Lower lobe of right lung (tissue), 2 donors: Measurements from ENCODE around the gene S100A4. TPM values are rescaled to one million over a fixed set of nuclear protein-coding genes. Genes with fewer than 3 reads are reported as not detected.

ENCODE experiments used
- ATAC-seq, 2 donors: fragments of 200-7000 bp; cut with Tn5 transposase; one replicate each; pipeline ENCODE4 v1.9.1; 2020 to 2022; ENCODE audit warnings: mild to moderate bottlenecking in 2 of 2, moderate library complexity in 2 of 2
- DNase-seq: peaks from one replicate; pipeline ENCODE4 v3.0.0-alpha.2; 2020
- H3K27ac ChIP-seq: fragments of 200-600 bp; one replicate; pipeline ENCODE4 v1.8.0; 2022
- H3K27me3 ChIP-seq: fragments of 200-600 bp; one replicate; pipeline ENCODE4 v1.8.0; 2022; ENCODE audit warnings: low read depth
- H3K36me3 ChIP-seq: fragments of 200-600 bp; one replicate; pipeline ENCODE4 v1.8.0; 2022; ENCODE audit warnings: mild to moderate bottlenecking
- H3K4me1 ChIP-seq: fragments of 200-600 bp; one replicate; pipeline ENCODE4 v1.8.0; 2022
- H3K4me3 ChIP-seq: fragments of 200-600 bp; one replicate; pipeline ENCODE4 v1.8.0; 2022; ENCODE audit warnings: mild to moderate bottlenecking
- H3K9me3 ChIP-seq: fragments of 200-600 bp; one replicate; pipeline ENCODE4 v1.8.0; 2022
- intact Hi-C: fragments of 100-400 bp; cut with DNase I; formaldehyde crosslinking; loops from one replicate; pipeline ENCODE4 v1.11.0; 2022
- total RNA-seq: library from RNA; stranded (reverse); fragmentation: NEBNext Ultra II Directional; extraction: Animal tissue kit (Norgen Biotek cat#: 25700); gene quantifications from one replicate; pipeline ENCODE4 v1.2.1, GENCODE V29; 2021
- TF ChIP-seq, protein P1 (sequence below): fragments of 200-600 bp; IDR thresholded peaks from one replicate; pipeline ENCODE4 v1.8.0; 2022; ENCODE audit warnings: antibody characterized with exemption, mild to moderate bottlenecking
- donor health status: DM: no; HTN: yes; CAD: no; lungs with severe emphysema.

S100A4 gene
- total RNA-seq, 1 donor from 2014 or later = 600 TPM

DNA sequence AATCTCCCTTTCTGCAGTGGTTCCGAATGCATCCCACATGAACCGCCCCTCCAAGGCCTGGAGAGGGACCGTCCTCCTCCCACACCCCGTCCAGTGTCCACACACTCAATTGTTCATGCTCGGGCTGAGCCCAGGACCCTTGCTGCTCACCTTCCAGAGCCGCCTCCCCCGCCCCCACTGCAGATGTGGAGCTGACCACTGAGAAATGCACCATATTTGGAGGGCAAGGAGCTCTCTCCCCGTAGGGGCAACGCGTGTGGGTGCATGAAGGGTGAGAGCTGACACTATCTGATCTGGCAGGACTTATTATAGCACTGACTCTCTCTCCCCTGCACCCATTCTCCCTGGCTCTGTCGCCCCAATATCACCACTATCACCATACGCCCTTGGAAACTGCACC is 7.5 kb upstream of the S100A4 start:
- Histone ChIP-seq H3K27ac (peak overlapping the region; percentile 47), H3K9me3 (no peaks in the 10 kb centered on the region), H3K36me3 (no peaks in the 10 kb centered on the region), H3K4me1 (peaks cover 49% of the 10 kb centered on the region), H3K27me3 (no peaks in the 10 kb centered on the region), H3K4me3 (no peak overlapping the region)
- no peak for ATAC-seq
- peak; percentile 30 for DNase-seq
- intact Hi-C loops = no loop called here
- TF ChIP-seq, protein P1, sequence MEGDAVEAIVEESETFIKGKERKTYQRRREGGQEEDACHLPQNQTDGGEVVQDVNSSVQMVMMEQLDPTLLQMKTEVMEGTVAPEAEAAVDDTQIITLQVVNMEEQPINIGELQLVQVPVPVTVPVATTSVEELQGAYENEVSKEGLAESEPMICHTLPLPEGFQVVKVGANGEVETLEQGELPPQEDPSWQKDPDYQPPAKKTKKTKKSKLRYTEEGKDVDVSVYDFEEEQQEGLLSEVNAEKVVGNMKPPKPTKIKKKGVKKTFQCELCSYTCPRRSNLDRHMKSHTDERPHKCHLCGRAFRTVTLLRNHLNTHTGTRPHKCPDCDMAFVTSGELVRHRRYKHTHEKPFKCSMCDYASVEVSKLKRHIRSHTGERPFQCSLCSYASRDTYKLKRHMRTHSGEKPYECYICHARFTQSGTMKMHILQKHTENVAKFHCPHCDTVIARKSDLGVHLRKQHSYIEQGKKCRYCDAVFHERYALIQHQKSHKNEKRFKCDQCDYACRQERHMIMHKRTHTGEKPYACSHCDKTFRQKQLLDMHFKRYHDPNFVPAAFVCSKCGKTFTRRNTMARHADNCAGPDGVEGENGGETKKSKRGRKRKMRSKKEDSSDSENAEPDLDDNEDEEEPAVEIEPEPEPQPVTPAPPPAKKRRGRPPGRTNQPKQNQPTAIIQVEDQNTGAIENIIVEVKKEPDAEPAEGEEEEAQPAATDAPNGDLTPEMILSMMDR = no peak

DNA sequence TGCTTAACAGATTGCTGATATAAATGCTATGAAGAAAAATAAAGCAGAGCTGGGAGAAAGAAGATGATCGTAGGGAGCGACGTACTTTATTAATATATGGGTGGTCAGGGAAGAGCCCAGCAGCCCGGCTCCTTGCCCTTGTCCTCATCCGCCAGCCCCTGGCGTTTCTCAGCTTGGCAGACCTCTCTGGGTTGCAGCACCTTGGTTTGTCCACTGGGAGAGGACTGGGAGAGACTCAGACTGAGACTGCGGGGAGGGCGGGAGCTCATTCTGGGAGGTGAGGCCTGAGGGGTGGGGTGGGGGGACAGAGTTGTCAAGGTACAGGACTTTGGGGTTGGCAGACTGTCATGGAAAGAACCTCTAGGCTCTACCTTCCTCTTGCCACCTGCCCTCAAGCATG is 6.7 kb upstream of the S100A4 start:
- Histone ChIP-seq H3K27ac (no peak overlapping the region), H3K27me3 (no peaks in the 10 kb centered on the region), H3K36me3 (no peaks in the 10 kb centered on the region), H3K4me1 (peaks cover 57% of the 10 kb centered on the region), H3K4me3 (no peak overlapping the region), H3K9me3 (no peaks in the 10 kb centered on the region)
- TF ChIP-seq, protein P1 = no peak
- DNase-seq = peak; percentile 43
- intact Hi-C loops = no loop called here
- no peak for ATAC-seq

DNA sequence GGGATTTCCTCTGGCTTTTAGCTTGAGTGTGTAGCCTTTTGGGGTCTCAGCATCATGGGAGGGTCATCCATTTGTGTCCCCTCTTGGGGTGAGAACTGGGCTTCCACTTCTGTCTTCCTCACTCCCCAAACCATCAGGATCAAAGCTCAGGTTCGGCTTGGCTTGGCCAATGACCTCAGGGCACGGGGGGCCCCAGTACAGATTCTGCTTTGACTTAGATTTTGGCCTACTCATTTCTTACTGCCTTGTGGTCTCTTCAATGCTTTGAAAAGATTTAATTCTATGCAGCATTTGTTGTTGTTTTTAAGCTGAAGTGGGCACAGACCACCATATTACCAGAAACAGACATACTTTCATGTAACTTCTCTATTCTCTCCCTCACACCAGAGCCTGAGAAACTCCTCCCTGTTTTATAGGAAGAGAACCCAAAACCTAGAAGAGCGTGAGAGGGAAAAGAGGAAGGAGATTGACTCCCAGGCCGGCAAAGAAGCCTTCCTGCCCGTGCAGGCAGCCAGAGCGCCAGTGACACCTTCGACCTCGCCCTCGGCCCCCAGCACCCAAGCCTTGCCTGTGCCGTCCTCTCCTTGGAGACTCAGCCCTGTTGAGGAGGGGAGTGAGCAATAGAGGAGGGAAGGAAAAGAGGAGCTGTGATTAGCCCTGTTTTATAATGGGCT is 5.4 kb upstream of the S100A4 start:
- Histone ChIP-seq H3K36me3 (no peaks in the 10 kb centered on the region), H3K27ac (peak overlapping the region; percentile 63), H3K4me1 (peaks cover 69% of the 10 kb centered on the region), H3K4me3 (no peak overlapping the region), H3K27me3 (no peaks in the 10 kb centered on the region), H3K9me3 (no peaks in the 10 kb centered on the region)
- TF ChIP-seq, protein P1 = no peak
- DNase-seq = peak; percentile 54
- intact Hi-C loops = no loop called here
- no peak for ATAC-seq

DNA sequence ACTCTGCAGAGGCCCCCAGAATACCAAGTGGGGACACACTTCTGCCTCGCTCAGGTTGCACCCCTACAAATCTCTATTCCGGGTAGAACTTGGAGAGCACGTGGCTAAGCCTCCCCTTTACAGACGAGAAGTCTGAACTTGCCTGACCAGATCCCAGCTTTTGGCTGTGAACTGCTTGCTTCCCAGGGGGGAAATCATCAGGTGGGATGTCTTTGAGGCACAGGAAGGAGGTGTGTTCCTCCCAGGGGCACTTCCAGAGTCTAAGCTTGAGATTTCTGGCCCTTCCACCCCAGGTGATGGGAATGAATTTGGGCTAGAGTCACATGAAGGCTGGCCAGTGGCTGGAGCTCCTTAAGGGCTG is 4.8 kb upstream of the S100A4 start:
- intact Hi-C loops = no loop called here
- no peak overlapping the region for H3K4me3 ChIP-seq
- H3K36me3 ChIP-seq = no peaks in the 10 kb centered on the region
- no peaks in the 10 kb centered on the region for H3K27me3 ChIP-seq
- peak overlapping the region; percentile 63 for H3K27ac ChIP-seq
- peaks cover 75% of the 10 kb centered on the region for H3K4me1 ChIP-seq
- H3K9me3 ChIP-seq = no peaks in the 10 kb centered on the region
- no peak for ATAC-seq
- no peak for DNase-seq
- TF ChIP-seq, protein P1 = no peak

DNA sequence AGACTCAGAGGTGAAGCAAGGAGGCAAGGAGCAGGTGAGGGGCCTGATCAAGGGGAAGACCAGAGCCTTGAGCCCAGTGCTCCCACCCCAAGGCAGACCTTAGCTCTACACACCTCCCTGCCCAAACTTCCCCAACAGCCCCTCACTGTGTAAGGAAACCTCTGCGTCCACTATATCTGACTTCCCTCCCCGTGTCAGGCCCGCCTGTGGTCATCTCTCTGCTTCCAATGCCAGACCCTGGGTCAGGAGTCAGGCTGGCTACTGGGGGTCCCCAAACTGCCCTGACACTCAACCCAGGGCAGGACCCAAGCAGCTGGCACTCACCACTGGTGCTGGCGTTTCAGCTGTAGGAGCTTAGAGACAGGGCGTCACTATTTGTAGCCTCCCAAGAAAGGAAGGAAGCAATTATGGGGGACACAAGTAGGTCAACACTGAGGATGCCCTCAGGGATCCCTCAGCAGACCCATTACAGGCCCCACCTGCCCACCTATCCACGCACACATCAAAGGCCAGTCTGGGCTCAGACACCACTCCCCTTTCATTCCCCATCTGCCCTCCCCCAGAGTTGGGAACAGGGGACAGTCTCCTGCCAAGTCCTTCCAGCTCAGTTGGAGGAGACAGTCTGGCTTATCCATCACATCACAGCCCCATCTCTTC is 4.3 kb upstream of the S100A4 start:
- ATAC-seq = no peak
- Histone ChIP-seq H3K4me3 (no peak overlapping the region), H3K27me3 (no peaks in the 10 kb centered on the region), H3K27ac (peak overlapping the region; percentile 63), H3K4me1 (peaks cover 79% of the 10 kb centered on the region), H3K9me3 (no peaks in the 10 kb centered on the region), H3K36me3 (no peaks in the 10 kb centered on the region)
- DNase-seq = no peak
- TF ChIP-seq, protein P1 = no peak
- intact Hi-C loops = no loop called here
